Urothelium cell line (cell line): Measurements from ENCODE around the gene AKAP6.
A peak's percentile ranks its signal among the peaks of the same experiment; 100 is the strongest.

Experiments
- DNase-seq: peaks from one replicate; pipeline ENCODE4 v3.0.0; 2011; ENCODE audit warnings: low spot score, mixed read lengths
- FAIRE-seq: peaks from 2 replicates; lab custom pipeline; 2011; peaks lifted over from hg19 to GRCh38; lab: Jason Lieb, UNC

AKAP6 gene

GRCh38 chr14:32607399-32607798 is 278.3 kb downstream of the AKAP6 start:
- FAIRE-seq = no peak
- no peak for DNase-seq

GRCh38 chr14:32608857-32609256 is 279.8 kb downstream of the AKAP6 start:
- FAIRE-seq (no peak), DNase-seq (peak; percentile 36)

GRCh38 chr14:32609388-32609787 is 280.3 kb downstream of the AKAP6 start:
- FAIRE-seq (no peak), DNase-seq (no peak)

- DNase-seq (peak; percentile 18), FAIRE-seq (no peak)
Measured at GRCh38 chr14:32611752-32612151, 282.7 kb downstream of the AKAP6 start.

- DNase-seq = no peak
Measured at GRCh38 chr14:32618991-32619390, 289.9 kb downstream of the AKAP6 start.

GRCh38 chr14:32620303-32620702 is 291.2 kb downstream of the AKAP6 start:
- FAIRE-seq (no peak), DNase-seq (no peak)

More at GRCh38 chr14:32618991-32619390, 289.9 kb downstream of the AKAP6 start:
- no peak for FAIRE-seq

- no peak for DNase-seq
- FAIRE-seq = no peak
Measured at GRCh38 chr14:32620724-32621123, 291.6 kb downstream of the AKAP6 start.

- DNase-seq (no peak), FAIRE-seq (no peak)
Measured at GRCh38 chr14:32621585-32621984, 292.5 kb downstream of the AKAP6 start.

GRCh38 chr14:32622742-32623141 is 293.6 kb downstream of the AKAP6 start:
- FAIRE-seq (no peak), DNase-seq (no peak)

GRCh38 chr14:32623300-32624093 is 294.4 kb downstream of the AKAP6 start:
- no peak for FAIRE-seq
- no peak for DNase-seq

- FAIRE-seq = no peak
Measured at GRCh38 chr14:32625211-32625610, 296.1 kb downstream of the AKAP6 start.

GRCh38 chr14:32627545-32628298 is 298.6 kb downstream of the AKAP6 start:
- no peak for DNase-seq
- no peak for FAIRE-seq

More at GRCh38 chr14:32625211-32625610, 296.1 kb downstream of the AKAP6 start:
- DNase-seq = no peak

GRCh38 chr14:32629236-32629635 is 300.1 kb downstream of the AKAP6 start:
- DNase-seq (no peak), FAIRE-seq (no peak)

- DNase-seq = no peak
- no peak for FAIRE-seq
Measured at GRCh38 chr14:32630701-32631100, 301.6 kb downstream of the AKAP6 start.

- FAIRE-seq = no peak
Measured at GRCh38 chr14:32633224-32633859, 304.2 kb downstream of the AKAP6 start.

GRCh38 chr14:32633930-32634329 is 304.8 kb downstream of the AKAP6 start:
- DNase-seq (no peak), FAIRE-seq (no peak)

More at GRCh38 chr14:32633224-32633859, 304.2 kb downstream of the AKAP6 start:
- DNase-seq = no peak

- DNase-seq (no peak), FAIRE-seq (no peak)
Measured at GRCh38 chr14:32635061-32635719, 306.1 kb downstream of the AKAP6 start.

GRCh38 chr14:32637582-32637981 is 308.5 kb downstream of the AKAP6 start:
- no peak for DNase-seq
- no peak for FAIRE-seq

- no peak for FAIRE-seq
Measured at GRCh38 chr14:32639208-32639607, 310.1 kb downstream of the AKAP6 start.

GRCh38 chr14:32645551-32645950 is 316.5 kb downstream of the AKAP6 start:
- no peak for FAIRE-seq
- DNase-seq = no peak

More at GRCh38 chr14:32639208-32639607, 310.1 kb downstream of the AKAP6 start:
- DNase-seq = no peak

GRCh38 chr14:32648434-32648833 is 319.3 kb downstream of the AKAP6 start:
- no peak for FAIRE-seq

More at GRCh38 chr14:32648434-32648833, 319.3 kb downstream of the AKAP6 start:
- DNase-seq = no peak
